HG03460 (cell line): Measurements from ENCODE around the gene ABCC4.

Experiments
- ATAC-seq: cut with Tn5 transposase; IDR thresholded peaks from one replicate; pipeline ENCODE4 v1.9.1; 2021; ENCODE audit not compliant: unreplicated experiment

ABCC4 gene

DNA sequence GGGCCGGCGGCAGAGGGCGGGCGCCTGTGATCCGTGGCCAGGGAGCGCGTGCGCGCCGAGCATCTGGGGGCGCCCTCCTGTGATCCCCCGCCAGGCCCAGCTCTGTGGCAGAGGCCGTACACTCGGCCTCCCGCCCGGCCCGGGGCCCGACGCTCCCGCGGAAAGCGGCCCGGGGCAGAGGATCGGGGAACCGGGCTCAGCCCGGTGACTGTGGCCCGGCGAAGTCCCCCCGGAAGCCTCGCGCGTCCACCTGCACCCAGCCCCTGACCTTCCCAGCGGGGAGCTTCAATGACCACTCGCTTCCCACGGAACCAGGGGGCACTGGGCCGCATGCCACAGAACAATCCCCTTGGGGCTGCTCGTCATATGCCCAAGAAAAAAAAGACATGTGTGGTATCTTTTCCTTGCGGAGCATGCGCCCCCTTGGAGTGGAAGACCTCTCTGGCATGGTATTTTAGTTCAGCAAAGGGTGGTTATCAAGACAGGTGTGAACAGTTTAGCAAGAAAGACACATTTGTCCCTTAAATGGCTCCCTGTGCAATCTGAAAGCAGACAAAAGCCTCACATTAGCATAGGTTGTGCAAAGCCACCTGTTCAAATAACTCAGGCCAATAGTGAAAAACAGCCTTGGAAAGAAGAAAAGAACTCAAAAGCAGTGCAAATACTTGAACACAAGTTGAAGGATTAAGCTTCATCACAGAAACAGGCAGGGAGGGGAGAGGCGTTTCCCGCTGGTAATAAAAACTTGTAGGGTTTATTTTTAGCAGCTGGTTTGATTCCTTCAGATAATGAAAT lies 298.0 kb downstream of the ABCC4 start:
- no peak for ATAC-seq

DNA sequence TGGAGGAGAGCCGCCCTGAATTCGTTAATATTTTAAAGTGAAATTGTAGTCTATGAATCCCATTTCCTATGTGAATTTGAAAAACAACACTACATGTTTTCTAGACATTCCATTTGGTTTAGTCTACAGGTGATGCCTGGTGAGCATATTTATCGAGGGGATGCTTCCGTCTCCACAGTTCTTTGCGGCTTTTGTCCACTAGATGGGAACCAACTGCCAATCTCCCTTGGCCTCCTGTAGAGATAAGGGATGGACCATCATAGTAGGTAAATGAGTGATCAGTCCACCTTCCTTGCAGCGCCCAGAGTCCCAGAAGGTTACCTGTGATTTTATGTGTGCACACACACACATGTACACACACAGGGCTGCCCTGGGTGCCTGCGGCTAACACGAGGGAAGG lies 299.1 kb downstream of the ABCC4 start:
- no peak for ATAC-seq

DNA sequence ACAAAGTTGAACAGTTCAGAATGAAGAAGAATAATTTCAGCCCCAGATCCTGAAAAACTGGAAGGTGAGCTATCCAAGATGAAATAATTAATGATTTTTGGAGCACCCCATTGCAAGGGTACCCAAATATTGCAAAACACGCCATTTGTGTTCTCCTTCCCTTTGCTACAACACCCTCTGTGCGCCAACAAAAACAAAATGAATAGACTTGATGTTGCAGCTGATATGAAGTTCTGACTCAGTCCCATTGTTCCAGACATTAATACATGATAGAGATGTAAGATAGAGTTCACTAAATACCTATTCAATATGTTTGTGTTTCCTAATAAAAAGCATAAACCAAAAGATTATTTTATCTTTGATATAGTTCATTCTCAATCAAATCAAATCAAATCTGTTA lies 301.4 kb downstream of the ABCC4 start:
- no peak for ATAC-seq

DNA sequence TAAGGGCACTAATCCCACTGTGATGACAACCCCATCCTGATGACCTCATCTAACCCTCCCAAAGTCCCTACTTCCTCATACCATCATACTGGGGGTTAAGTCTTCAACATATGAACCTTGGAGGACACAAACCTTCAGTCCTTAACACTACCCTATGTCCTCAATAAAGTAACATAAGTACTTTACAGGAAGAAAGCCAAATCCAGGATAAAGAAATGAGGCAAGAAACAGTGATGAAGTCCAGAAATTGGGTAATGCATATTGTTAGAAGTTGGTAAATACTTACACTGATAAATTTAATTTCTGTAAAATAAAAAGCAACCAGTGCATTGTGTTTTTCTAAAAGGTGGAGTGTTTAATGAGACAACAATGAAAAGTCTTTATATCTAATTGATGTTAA lies 304.1 kb downstream of the ABCC4 start:
- no peak for ATAC-seq

DNA sequence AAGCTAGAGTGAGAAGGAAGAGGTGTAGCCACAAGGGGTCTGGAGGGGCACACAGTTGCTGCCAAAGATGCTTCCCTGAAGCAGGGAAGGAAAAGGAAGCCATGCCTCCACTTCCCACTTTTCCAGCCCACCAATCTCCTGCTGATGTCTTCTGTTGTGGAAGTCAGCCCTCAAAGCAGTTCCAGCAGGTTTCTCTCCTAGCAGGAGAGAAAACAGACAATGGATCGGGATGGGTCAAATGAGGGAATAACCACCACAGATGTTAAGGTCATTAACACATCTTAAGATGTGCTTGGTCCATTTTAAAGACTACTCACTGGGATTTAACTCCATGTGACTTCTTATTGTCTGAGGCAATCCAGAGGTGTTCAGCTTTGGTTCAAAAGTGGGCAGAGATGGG lies 304.8 kb downstream of the ABCC4 start:
- ATAC-seq, result no peak

DNA sequence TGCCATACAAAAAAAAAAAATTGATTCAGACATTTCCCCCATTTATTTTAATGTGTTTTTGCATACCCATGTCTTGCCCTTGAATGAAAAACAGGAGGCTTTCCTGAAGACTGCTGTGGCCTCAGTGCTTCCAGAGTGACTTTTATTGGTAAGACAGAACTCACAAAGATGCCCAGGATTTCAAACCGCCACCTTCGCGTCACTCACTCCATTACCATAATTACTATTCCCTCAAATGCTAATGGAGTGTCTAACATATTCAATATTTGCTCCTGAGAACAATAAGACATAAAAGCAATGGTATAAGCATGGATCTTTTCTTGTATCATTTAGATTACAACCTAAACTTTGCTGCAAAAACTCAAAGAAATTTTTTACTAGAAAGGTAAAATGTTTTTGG lies 306.7 kb downstream of the ABCC4 start:
- ATAC-seq, result no peak

DNA sequence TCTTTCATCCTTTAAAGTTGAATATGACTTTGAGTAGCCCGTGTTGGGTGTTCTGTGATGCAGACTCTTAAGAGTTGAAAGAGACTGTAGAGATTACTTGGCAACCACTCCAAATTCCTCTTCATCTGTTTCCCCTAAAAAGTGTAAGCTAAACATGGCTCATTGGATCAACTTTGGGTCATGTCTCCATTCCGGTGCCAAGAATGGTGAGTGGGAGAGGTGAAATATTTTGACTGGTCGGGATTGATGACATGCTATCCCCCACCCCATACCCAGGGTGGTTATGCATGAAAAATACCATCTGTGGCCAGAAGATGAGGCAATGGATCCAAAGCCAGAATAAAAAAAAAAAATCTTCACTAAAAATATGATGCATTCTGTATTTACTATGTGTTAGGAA lies 307.6 kb downstream of the ABCC4 start:
- no peak for ATAC-seq

DNA sequence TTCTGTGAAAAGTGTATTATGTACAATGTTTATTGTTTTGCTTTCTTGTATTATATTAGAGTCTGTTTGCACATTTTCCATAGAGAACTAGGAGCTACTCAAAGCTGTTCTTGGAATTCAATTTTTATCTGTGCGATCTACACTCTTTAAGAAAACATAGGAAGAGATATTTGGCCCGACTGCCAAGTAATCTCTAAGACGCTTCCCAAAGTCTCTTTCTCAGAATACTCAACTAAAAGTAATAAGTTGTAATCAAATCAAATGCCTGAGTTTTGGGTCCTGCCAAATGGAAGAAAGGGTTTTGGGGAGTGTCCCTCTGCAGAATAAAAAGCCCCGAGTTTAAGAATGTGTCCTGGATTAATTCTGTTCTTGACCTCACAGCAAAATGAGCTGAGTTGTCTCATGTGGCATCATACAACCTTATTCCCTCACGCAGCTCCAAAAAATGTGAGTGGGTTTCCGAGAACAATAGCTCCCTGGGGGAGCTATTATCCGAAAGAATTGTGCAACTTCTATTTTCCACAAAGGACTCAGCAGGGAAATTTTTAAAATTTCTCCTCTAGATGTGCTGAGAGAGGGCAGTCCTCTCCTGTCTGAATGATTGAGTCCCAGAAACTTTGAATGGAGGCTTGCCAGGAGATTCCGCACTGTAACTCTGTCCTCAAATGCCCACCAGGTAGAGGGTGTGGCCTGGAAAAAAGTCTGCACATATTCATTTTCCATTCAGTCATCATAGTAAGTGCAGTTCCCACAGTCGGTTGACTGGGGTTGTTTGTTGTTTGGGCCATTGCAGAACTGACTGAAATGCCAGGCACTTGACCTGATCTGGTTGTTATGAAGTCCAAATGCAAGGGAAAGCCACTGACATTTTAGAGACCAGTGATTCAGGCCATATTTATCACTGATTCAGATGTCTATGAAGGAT lies 309.0 kb downstream of the ABCC4 start:
- ATAC-seq, result no peak

DNA sequence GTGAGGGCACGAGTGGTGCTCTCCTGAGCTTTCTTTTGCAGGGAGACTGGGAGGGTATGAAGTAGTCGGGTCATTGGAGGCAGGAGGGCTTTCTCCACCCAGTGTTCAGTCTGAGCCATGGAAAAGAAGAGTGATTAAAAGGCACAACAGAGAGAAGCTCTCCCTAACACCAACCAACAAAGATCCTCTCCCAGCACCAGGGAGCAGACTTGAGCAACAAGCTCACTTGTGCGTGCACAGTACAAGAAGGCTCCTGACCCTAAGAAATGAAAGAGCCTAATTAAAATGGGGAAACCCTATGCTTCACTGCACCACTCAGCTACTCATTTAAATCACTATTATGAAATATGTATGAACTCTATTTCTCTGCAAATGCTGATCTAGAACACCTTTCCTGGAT lies 312.6 kb downstream of the ABCC4 start:
- ATAC-seq, result no peak

DNA sequence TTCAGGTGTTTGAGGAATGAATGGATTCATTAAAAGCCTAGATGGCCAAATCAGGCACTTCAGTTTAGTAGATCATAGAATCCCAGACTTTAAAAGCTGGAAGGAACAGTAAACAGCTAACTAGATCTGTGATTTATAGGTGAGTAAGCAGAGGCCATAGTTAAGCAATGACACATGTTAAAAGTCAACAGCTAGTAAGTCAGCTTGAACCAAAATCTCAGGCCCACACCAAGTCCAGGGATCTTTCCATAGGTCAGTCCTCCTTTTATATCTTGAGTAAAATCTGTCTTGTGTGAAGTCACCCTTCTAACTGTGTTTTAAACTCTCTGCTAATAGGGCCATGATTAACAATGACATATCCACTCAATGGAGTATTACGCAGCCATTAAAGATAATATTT lies 313.4 kb downstream of the ABCC4 start:
- no peak for ATAC-seq

DNA sequence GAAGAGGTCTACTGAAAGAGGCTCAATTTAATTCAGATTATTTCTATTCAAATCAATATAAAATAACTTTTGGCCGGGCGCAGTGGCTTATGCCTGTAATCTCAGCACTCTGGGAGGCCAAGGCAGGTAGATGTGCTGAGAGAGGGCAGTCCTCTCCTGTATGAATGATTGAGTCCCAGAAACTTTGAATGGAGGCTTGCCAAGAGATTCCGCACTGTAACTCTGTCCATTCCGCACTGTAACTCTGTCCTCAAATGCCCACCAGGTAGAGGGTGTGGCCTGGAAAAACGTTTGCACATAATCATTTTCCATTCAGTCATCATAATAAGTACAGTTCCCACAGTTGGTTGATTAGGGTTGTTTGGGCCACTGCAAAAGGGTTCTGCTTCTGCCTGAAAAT lies 314.2 kb downstream of the ABCC4 start:
- no peak for ATAC-seq

DNA sequence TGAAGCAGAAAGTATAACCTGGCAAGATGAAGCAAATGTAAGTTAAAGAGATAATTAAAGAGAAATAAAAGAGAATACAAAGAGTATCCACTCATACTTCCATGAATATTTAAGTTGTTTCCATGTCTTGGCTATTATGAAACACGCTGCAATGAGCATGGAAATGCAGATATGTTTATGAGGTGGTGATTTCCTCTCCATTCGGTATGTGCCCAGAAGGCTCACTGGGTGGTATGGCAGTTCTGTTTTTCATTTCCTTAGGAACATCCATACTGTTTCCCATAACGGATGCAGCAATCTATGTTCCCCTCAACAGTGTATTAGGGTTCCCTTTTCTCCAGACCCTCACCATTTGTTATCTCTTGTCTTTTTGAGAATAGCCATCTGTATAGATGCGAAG lies 316.3 kb downstream of the ABCC4 start:
- ATAC-seq, result no peak

DNA sequence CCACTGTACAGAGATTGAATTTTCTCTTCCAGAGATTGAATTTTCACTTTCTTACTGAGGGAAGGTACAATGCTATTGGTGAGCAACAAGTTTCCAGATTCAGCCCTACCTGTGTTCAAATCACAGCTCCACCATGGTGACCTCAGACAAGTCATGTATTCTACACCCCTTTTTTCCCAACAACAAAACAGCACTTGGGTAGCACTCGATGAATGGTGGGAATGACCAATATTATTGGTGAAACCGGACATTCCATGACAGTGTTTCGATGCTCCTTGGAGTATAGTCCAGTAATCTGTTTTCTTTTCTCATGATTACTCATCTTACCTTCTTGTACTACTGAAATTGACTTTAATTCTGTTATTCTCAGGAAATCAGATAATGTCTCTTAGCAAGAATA lies 322.7 kb downstream of the ABCC4 start:
- no peak for ATAC-seq

DNA sequence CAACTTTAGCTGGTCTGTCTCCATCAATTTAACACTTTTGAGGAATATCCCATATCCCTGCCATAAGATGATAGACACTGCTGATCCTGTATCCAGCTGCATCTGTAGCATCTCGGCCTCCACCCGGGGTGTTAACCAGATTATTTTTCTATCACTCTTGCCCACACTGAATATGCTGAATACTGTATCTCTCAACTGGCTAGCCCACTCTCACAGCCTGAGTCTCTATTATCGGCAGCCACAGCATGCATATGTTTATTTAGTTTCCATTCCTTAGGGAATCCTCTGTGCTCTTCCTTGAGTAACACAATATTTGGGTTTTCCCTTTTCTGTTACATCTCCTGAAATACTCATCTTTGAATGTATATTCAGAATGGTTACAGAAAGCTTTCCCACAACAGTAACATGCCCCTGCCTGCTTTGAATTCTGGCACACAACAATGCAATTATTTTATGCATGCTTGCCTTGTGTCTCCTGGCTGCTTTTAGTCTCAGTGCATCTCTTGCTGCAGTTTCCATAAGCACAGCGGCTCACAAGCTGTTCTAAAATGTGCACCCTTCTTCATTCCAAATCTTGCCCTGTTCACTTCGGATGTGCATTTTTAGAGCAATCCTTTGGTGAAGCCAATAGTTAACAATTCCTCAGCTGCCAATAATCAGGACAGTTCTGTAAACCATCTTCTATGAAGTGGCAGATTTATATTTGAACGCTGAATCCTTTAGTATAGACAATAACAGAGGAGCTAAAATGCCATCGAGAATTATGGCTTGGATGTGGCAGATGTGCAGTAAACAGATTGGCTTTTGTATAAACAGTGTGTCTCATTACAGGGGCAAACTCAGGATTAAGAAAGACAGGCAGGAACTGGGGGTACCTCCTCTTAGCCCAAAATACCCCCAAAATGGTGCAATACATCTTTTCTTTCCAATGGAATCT lies 327.0 kb downstream of the ABCC4 start:
- ATAC-seq, result no peak

DNA sequence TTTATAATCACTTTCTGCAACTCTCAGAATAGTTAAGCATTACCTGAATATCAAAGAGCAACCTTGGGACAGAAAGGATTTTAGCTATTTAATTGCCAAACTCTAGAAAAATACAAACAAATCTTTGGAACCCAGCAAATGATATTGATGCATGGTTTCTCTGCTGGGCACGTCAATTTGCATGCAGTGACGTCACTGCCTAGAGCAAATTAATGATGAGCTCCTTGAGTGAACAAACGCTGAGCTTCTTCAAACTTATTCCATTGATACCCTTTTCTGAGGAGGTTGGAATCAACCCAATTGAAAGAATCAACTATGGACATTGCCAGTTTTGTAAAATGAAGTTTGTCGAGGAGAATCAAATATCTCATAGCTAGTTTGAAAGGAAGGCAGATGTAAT lies 329.0 kb downstream of the ABCC4 start:
- ATAC-seq, result no peak
